ENCODE measurements around the gene SNX14. TPM values are rescaled to one million over a fixed set of nuclear protein-coding genes. Genes with fewer than 3 reads are reported as not detected.
"Not testable (repeated sequence)": the region's sequence is repeated elsewhere in the genome, so short reads cannot be mapped to it uniquely, and the experiment has no call there.

Gene SNX14
- polyA plus RNA-seq (2013, experiment 1 of 2; ENCODE audit: insufficient read length), result 75.4 TPM
- polyA plus RNA-seq (2013, experiment 2 of 2; ENCODE audit: insufficient read length), result 64.3 TPM

- DNase-seq, result peak; percentile 96
Observed at GRCh38 chr6:85593438-85594196, at the start of gene SNX14. Gene SNX14, minus strand, starts transcription at chr6:85593858. Its CDS starts 140 bp downstream, at chr6:85593718.

- DNase-seq, result peak; percentile 99
Observed at GRCh38 chr6:85642774-85643536, 49.3 kb upstream of the SNX14 start, which contains the start of gene SYNCRIP. Gene SYNCRIP, minus strand, starts transcription at chr6:85642886. Its CDS starts 1,447 bp downstream, at chr6:85641439.

DNA sequence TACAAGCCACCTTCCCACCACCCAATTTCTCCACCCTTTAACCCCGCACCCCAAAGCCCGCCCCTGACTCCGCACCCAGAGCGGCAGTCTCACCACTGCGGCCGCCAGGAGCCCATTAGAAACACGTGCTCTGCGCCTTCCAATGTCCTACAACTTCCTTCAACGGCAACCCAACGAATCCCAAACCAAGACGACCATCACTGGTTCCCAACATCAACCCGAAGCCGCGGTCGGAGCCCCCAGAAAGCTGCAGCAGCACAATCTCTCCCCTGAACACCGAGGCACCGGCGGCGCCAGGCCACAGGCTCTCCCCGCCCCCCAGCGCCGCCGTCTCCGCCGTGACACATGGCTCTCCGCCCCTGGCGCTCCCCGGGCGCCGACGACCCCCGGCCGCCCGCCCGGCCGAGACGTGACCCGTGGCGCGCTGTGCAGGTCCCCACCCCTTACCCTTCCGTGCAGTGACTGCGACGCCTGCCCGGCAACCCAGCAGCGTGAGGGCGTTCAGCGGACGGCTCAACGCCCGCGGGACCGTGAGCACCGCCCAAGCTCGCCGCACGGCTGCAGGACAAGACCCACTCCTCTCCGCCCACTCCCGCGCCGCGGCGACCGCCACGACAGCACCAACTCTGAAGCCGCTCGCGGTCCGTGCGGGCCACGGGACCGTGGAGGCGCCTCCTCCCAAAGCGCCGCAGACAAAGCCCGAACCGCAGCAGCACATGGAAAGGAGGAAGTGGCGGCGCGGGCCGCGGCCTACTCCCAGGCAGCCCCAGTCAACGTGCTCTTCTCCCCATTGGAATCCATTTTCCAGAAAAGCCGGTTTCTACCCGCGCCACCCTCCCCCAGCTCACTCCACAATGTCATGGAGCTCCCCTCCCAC is 48.5 kb upstream of the SNX14 start:
- peak; percentile 52 for DNase-seq

DNA sequence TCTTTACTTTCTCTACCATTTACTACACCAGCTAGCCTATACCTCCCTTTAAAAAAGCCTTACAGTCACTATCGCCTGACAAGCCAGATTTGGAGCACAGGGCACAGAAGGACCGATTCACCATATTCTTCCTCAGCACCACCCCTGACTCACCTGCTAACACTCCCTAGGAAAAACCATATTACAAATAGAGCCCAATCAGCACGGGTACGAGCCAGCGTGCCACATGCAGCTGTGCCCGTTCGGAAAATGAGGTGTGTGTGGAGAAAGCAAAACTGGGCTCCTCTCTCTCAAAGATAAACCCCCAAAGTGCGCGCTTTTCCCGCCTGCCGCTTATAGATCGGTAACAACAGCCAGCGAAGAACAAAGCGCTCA is 47.9 kb upstream of the SNX14 start:
- no peak for DNase-seq

- no peak for DNase-seq
Observed at GRCh38 chr6:85640821-85641220, 47.2 kb upstream of the SNX14 start.

DNA sequence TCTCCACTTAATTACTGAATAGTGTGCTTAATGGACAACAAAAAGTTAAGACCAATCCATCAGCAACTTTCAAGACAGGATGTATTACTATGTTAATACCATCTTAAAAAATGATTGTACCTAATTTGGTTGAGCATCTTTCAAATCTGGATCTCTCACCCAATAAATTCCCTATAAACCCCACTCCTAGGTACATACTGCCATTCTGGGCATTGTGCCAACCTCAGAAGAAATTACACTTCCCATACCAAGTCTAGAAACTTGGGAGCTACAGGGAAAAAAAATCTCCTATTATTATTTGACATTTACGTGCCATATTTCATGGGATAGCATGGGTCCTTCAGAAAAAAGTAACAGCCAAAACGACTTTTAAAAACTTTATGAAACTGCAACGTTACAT is 43.9 kb upstream of the SNX14 start:
- DNase-seq, result no peak

- DNase-seq, result no peak
Observed at GRCh38 chr6:85632164-85632942, 38.7 kb upstream of the SNX14 start.

DNA sequence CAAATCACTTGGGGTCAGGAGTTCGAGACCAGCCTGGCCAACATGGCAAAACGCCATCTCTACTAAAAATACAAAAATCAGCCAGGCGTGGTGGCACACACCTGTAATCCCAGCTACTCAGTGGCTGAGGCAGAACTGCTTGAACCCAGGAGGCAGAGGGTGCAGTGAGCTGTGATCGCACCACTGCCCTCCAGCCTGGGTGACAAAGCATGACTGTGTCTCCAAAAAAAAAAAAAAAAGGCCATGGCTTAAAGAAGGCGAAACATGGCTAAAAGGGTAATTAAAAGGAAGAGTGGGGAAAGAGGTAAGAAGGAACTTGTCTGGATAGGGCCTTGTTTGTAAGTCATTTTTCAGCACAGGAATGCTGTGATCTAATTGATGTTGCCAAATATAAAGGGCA is 37.5 kb upstream of the SNX14 start:
- DNase-seq, result not testable (repeated sequence)

DNA sequence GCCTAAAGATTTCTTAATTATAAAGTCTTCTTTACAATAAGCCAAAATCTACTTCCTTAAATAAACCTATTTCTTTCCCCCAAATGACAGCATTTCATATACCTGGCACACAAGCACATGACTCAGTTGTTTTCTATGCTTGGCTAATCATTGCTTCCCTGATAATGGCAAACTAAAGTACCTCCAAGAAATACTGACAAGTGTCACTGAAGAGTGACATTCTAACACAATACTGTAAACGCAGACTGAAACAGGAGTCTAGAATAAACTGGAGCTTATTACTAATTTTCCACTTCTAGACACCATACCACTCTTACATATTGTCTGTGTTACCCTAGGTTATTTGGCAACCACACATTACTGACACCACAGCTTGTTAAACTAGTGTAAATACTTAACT is 34.7 kb upstream of the SNX14 start:
- no peak for DNase-seq

DNA sequence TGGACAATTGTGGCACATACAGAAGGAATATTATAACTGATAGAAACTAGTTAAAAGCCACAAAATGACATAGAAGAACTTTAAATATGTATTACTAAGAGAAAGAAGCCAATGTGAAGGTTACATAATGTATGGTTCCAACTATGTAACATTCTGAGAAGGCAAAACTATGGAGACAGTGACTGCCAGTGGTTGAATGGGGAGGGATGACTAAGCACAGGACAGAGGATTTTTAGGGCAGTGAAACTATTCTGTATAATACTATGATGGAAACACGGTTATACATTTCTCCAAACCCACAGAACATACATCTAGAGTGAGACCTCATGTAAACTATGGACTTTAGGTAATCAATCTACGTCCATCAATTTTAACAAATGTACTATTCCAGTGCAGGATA is 26.6 kb upstream of the SNX14 start:
- peak; percentile 60 for DNase-seq

DNA sequence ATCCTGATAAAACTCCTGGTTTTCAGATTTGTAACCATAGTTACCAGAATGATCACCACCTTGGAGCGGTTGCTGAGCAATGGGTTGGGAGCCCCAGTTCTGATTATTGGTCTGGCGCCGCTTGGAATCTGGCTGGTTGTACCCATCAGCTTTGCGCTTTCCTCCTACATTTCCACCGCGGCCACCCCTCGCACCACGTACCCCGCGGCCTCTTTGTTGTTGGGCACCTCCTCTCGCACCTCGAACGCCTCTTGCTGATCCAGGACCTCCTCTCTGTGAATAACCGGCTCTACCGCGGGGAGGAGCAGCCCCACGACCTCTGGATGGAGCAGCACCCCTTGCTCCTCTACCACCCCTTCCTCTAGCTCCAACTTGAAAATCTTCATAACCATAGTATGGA is 21.1 kb upstream of the SNX14 start:
- DNase-seq, result no peak

- no peak for DNase-seq
Observed at GRCh38 chr6:85612690-85613474, 19.2 kb upstream of the SNX14 start.

GRCh38 chr6:85610182-85610895 is 16.7 kb upstream of the SNX14 start:
- DNase-seq, result no peak

DNA sequence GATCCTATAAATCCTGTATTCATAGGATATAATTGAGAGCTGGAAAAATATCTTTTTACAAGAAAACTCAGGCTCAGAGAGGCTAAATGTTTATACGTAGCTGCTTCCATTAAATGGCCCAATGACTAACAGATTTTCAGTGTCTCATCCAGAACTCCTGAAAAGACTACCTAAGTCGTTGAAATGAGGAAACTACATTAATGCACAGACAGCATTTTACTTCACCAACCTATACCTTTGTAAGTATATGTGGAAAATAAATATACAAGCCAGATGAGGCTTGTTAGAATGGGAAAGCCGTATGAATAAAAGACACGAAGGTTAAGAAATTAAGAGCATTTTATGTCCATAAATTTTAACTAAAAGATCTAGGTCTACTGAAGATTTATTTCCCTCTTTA is 8.4 kb upstream of the SNX14 start:
- DNase-seq, result no peak

GRCh38 chr6:85600713-85601313 is 7.2 kb upstream of the SNX14 start:
- DNase-seq, result no peak

- peak; percentile 6 for DNase-seq
Observed at GRCh38 chr6:85594197-85594930, 706 bp upstream of the SNX14 start.

DNA sequence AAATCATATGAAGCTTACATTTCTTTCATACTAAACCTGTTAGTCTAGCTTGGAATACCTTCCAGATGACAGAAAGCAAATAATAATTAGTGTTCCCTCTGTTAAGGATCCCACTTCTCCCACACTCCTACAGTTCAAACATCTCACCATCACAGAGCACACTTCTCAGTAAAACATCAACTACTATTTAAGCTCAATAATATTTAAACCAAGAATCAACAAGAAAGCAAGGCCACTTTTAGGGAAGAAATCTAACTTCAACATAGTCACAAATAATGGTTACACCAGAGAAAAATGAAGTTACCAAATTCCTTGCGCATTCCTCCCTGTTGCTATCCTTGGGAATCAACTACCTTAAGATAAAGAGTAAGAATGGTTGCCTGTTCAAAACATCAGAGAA is 1.6 kb downstream of the SNX14 start:
- no peak for DNase-seq

DNA sequence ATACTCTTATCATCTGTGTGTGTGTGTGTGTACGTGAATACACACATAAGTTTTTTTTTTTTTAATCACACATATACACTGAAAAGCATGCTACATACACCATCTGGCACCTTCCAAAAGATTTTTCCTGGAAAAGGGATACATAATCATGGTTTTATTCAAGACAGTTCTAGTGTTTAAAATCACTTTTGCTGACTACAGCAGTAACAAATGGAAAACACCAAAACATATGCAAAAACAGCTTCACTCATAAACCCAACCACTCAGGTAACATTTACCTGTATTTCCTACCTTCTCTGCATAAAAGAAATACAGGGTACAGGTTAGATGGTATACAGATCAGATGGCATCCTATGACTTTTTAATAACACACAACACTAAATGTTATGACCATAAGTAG is 2.5 kb downstream of the SNX14 start:
- DNase-seq, result no peak

- no peak for DNase-seq
Observed at GRCh38 chr6:85585741-85586140, 7.9 kb downstream of the SNX14 start.
